Astrocyte of the spinal cord (primary cell): ENCODE results near the gene SS18.

Experiments
- DNase-seq: peaks from one replicate; pipeline ENCODE4 v3.0.0; 2011; ENCODE audit warnings: low read depth, low spot score
- H3K4me3 ChIP-seq: 2 replicates; pipeline ENCODE4 v1.5.1; 2011; ENCODE audit warnings: low read depth, mild to moderate bottlenecking, low read length, moderate library complexity
- in situ Hi-C: cut with HindIII; loops from 2 replicates; pipeline ENCODE4 v1.10.0; 2017; ENCODE audit warnings: low sequenced_read_pairs
- TF ChIP-seq, protein P1 (sequence below): IDR thresholded peaks from 2 replicates; pipeline ENCODE4 v1.5.1; 2012; ENCODE audit warnings: low read depth, mild to moderate bottlenecking, low read length, inconsistent platforms

SS18 gene

DNA sequence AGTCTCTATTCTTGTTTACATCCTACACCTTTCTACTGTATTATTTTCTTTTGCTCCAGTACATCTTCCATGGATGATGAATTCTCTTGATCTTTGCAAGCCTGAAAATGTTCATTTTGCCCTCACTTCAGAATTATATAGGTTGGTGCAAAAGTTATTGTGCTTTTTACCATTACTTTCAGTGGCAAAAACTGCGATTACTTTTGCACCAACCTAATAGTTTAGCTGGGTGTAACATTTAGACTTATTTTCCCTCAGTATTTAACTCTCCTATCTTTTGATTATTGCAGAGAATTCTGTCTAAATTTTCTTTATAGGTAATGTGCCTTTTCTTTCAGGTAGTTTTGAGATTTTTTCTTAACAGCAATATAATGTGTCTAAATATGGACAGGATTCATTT is 81.8 kb downstream of the SS18 start:
- no peak for DNase-seq
- TF ChIP-seq, protein P1, sequence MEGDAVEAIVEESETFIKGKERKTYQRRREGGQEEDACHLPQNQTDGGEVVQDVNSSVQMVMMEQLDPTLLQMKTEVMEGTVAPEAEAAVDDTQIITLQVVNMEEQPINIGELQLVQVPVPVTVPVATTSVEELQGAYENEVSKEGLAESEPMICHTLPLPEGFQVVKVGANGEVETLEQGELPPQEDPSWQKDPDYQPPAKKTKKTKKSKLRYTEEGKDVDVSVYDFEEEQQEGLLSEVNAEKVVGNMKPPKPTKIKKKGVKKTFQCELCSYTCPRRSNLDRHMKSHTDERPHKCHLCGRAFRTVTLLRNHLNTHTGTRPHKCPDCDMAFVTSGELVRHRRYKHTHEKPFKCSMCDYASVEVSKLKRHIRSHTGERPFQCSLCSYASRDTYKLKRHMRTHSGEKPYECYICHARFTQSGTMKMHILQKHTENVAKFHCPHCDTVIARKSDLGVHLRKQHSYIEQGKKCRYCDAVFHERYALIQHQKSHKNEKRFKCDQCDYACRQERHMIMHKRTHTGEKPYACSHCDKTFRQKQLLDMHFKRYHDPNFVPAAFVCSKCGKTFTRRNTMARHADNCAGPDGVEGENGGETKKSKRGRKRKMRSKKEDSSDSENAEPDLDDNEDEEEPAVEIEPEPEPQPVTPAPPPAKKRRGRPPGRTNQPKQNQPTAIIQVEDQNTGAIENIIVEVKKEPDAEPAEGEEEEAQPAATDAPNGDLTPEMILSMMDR, result no peak
- H3K4me3 ChIP-seq, result no peak overlapping the region
- in situ Hi-C loops, result no loop called here

DNA sequence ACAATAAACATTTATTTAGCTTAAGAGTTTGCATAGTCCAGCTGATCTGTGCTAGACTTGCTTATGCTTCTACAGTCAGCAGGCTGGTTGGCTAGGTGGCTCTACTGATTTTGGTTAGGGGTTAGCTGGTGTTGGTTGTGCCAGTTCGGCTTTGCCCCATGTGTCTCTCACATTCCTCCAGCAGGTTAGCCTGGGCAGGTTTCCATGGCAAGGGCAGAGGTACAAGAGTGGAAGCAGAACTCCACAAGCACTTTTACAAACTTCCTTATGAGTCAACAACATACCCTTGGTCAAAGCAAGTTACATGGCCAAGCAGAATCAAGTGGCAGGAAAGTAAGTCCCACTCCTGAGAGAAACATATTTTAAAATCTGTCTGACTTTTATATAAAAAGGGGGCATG is 82.3 kb downstream of the SS18 start:
- no peak overlapping the region for H3K4me3 ChIP-seq
- in situ Hi-C loops, result no loop called here
- DNase-seq, result no peak
- TF ChIP-seq, protein P1, result no peak

GRCh38 chr18:26005950-26006349 is 84.5 kb downstream of the SS18 start:
- no peak for DNase-seq
- no peak overlapping the region for H3K4me3 ChIP-seq
- in situ Hi-C loops, result no loop called here
- TF ChIP-seq, protein P1, result no peak

DNA sequence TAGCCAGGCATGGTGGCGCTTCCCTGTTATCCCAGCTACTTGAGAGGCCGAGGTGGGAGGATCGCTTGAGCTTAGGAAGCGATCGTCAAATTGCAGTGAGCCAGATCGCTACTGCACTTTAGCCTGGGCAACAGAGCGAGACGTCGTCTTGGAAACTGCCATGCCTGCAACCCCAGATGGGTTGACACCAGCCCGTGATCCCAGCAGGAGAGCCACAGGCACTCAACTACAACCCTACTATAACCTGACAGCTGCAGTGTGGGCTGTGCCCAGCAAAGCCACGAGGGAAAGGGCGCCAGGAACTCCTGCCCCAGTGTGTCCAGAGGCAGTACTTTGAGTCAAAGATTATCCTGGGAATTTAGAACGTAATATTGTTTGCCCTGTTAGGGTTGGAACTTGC is 85.6 kb downstream of the SS18 start:
- no peak overlapping the region for H3K4me3 ChIP-seq
- TF ChIP-seq, protein P1, result no peak
- no peak for DNase-seq
- in situ Hi-C loops, result no loop called here

- TF ChIP-seq, protein P1, result no peak
- in situ Hi-C loops, result no loop called here
- DNase-seq, result no peak
- H3K4me3 ChIP-seq, result no peak overlapping the region
Observed at GRCh38 chr18:26003817-26004216, 86.6 kb downstream of the SS18 start.

DNA sequence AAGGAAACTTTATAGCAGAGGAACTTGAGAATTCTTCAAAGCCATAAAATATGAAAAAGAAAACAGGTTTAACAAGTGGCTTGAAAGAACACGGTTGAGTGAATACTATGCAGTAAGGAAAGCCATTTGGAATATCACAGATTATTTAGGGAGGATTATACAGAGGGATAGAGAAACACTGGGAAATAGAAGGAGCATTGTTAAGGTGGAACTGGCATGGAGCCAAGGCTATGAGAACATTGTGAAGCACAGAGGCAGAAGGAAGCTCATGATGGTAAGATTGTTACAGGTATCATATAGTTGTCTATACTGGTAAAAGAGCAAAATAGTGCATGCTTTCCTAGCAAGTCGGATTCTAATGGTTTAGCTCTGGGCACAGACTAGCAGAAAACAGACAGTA is 87.1 kb downstream of the SS18 start:
- in situ Hi-C loops, result no loop called here
- no peak for DNase-seq
- TF ChIP-seq, protein P1, result no peak
- H3K4me3 ChIP-seq, result no peak overlapping the region

GRCh38 chr18:26002375-26002910 is 88.0 kb downstream of the SS18 start:
- in situ Hi-C loops, result no loop called here
- TF ChIP-seq, protein P1, result no peak

More at GRCh38 chr18:26002375-26002910, 88.0 kb downstream of the SS18 start:
- no peak for DNase-seq
- H3K4me3 ChIP-seq, result no peak overlapping the region
